ENCODE measurements around the gene DVL1. TPM values are rescaled to one million over a fixed set of nuclear protein-coding genes. Genes with fewer than 3 reads are reported as not detected.

DVL1 gene
- total and polyA plus RNA-seq, 2 of the 13 experiments (the other 11 are each of a cell fraction or from before 2014, with no cell fraction given) = 30.8 to 60.4 TPM

GRCh38 chr1:1334835-1335234 is 14.4 kb downstream of the DVL1 start (continued):
- TF ChIP-seq, protein P1, sequence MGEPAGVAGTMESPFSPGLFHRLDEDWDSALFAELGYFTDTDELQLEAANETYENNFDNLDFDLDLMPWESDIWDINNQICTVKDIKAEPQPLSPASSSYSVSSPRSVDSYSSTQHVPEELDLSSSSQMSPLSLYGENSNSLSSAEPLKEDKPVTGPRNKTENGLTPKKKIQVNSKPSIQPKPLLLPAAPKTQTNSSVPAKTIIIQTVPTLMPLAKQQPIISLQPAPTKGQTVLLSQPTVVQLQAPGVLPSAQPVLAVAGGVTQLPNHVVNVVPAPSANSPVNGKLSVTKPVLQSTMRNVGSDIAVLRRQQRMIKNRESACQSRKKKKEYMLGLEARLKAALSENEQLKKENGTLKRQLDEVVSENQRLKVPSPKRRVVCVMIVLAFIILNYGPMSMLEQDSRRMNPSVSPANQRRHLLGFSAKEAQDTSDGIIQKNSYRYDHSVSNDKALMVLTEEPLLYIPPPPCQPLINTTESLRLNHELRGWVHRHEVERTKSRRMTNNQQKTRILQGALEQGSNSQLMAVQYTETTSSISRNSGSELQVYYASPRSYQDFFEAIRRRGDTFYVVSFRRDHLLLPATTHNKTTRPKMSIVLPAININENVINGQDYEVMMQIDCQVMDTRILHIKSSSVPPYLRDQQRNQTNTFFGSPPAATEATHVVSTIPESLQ (CRISPR knock-in tag; conservative IDR thresholded peaks at IDR 0.05) = no peak
- TF ChIP-seq ZMAT5 (CRISPR knock-in tag; IDR thresholded peaks at IDR 0.05; ENCODE audit: borderline replicate concordance, low read depth) (no peak), ZBTB46 (CRISPR knock-in tag; IDR thresholded peaks at IDR 0.05; ENCODE audit: borderline replicate concordance) (no peak), GZF1 (CRISPR knock-in tag; IDR thresholded peaks at IDR 0.05) (peak; percentile 79), ZNF574 (CRISPR knock-in tag; IDR thresholded peaks at IDR 0.05) (0 out of 2 replicates have a peak, but pooled peaks have one; percentile 29), ZNF598 (CRISPR knock-in tag; IDR thresholded peaks at IDR 0.05; ENCODE audit: borderline replicate concordance) (no peak), ZBED4 (CRISPR knock-in tag; IDR thresholded peaks at IDR 0.05; ENCODE audit: borderline replicate concordance) (no peak), MED13 (CRISPR knock-in tag; IDR thresholded peaks at IDR 0.05) (peak; percentile 72)
- TF ChIP-seq, protein P2, sequence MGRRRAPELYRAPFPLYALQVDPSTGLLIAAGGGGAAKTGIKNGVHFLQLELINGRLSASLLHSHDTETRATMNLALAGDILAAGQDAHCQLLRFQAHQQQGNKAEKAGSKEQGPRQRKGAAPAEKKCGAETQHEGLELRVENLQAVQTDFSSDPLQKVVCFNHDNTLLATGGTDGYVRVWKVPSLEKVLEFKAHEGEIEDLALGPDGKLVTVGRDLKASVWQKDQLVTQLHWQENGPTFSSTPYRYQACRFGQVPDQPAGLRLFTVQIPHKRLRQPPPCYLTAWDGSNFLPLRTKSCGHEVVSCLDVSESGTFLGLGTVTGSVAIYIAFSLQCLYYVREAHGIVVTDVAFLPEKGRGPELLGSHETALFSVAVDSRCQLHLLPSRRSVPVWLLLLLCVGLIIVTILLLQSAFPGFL (CRISPR knock-in tag; IDR thresholded peaks at IDR 0.05) = no peak
- TF ChIP-seq, protein P3, sequence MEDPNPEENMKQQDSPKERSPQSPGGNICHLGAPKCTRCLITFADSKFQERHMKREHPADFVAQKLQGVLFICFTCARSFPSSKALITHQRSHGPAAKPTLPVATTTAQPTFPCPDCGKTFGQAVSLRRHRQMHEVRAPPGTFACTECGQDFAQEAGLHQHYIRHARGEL (CRISPR knock-in tag; IDR thresholded peaks at IDR 0.05) = no peak
- TF ChIP-seq, protein P4, sequence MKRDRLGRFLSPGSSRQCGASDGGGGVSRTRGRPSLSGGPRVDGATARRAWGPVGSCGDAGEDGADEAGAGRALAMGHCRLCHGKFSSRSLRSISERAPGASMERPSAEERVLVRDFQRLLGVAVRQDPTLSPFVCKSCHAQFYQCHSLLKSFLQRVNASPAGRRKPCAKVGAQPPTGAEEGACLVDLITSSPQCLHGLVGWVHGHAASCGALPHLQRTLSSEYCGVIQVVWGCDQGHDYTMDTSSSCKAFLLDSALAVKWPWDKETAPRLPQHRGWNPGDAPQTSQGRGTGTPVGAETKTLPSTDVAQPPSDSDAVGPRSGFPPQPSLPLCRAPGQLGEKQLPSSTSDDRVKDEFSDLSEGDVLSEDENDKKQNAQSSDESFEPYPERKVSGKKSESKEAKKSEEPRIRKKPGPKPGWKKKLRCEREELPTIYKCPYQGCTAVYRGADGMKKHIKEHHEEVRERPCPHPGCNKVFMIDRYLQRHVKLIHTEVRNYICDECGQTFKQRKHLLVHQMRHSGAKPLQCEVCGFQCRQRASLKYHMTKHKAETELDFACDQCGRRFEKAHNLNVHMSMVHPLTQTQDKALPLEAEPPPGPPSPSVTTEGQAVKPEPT (CRISPR knock-in tag; IDR thresholded peaks at IDR 0.05; ENCODE audit: low read depth) = no peak

All from HepG2 (cell line).